ENCODE data around the gene TGOLN2. TPM values are rescaled to one million over a fixed set of nuclear protein-coding genes. Genes with fewer than 3 reads are reported as not detected.
A peak's percentile ranks its signal among the peaks of the same experiment; 100 is the strongest.
"Not testable (repeated sequence)": the region's sequence is repeated elsewhere in the genome, so short reads cannot be mapped to it uniquely, and the experiment has no call there.

The TGOLN2 gene
- 30.6 TPM for total RNA-seq

- FAIRE-seq (no peak), DNase-seq (ENCODE audit: low spot score in 2 of 2) (peak; percentile 78 to 92)
Measured at GRCh38 chr2:85327822-85328617, at the start of gene TGOLN2. TSS of gene TGOLN2 (minus strand) at chr2:85327989. CDS start at chr2:85327962, 27 bp downstream.

- FAIRE-seq (no peak), DNase-seq (ENCODE audit: low spot score in 2 of 2) (no peak)
Measured at GRCh38 chr2:85377083-85377482, 49.3 kb upstream of the TGOLN2 start.

- DNase-seq (ENCODE audit: low spot score in 2 of 2) (no peak), FAIRE-seq (no peak)
Measured at GRCh38 chr2:85376291-85377065, 48.7 kb upstream of the TGOLN2 start.

- FAIRE-seq (no peak), DNase-seq (ENCODE audit: low spot score in 2 of 2) (no peak)
Measured at GRCh38 chr2:85371045-85371444, 43.3 kb upstream of the TGOLN2 start.

- no peak for FAIRE-seq
- no peak for DNase-seq (ENCODE audit: low spot score in 2 of 2)
Measured at GRCh38 chr2:85369500-85369899, 41.7 kb upstream of the TGOLN2 start.

GRCh38 chr2:85368921-85369320 is 41.1 kb upstream of the TGOLN2 start:
- FAIRE-seq (no peak), DNase-seq (ENCODE audit: low spot score in 2 of 2) (no peak)

- FAIRE-seq (no peak), DNase-seq (ENCODE audit: low spot score in 2 of 2) (no peak)
Measured at GRCh38 chr2:85367180-85367579, 39.4 kb upstream of the TGOLN2 start.

GRCh38 chr2:85362653-85363387 is 35.0 kb upstream of the TGOLN2 start:
- not testable (repeated sequence) for DNase-seq (ENCODE audit: low spot score in 2 of 2); FAIRE-seq

- no peak for FAIRE-seq
- DNase-seq (ENCODE audit: low spot score in 2 of 2) = no peak
Measured at GRCh38 chr2:85357736-85358135, 29.9 kb upstream of the TGOLN2 start.

- DNase-seq (ENCODE audit: low spot score in 2 of 2) (no peak), FAIRE-seq (no peak)
Measured at GRCh38 chr2:85356186-85356585, 28.4 kb upstream of the TGOLN2 start.

GRCh38 chr2:85355521-85355920 is 27.7 kb upstream of the TGOLN2 start:
- FAIRE-seq (no peak), DNase-seq (ENCODE audit: low spot score in 2 of 2) (no peak)

- DNase-seq (ENCODE audit: low spot score in 2 of 2) (no peak), FAIRE-seq (no peak)
Measured at GRCh38 chr2:85355073-85355410, 27.3 kb upstream of the TGOLN2 start.

GRCh38 chr2:85354286-85355072 is 26.7 kb upstream of the TGOLN2 start, which contains the start of the genes ELMOD3 and RETSAT:
TSS of gene ELMOD3 (plus strand) at chr2:85354769. CDS start at chr2:85357199, 2,430 bp downstream.
TSS of gene RETSAT (minus strand) at chr2:85354528. CDS start at chr2:85354507, 21 bp downstream.
- DNase-seq (ENCODE audit: low spot score in 2 of 2) = peak; percentile 82 to 95
- FAIRE-seq = no peak

GRCh38 chr2:85353876-85354285 is 26.1 kb upstream of the TGOLN2 start:
- DNase-seq (ENCODE audit: low spot score in 2 of 2) (no peak), FAIRE-seq (no peak)

GRCh38 chr2:85347599-85347998 is 19.8 kb upstream of the TGOLN2 start:
- DNase-seq (ENCODE audit: low spot score in 2 of 2) = no peak
- FAIRE-seq = no peak

GRCh38 chr2:85344356-85344954 is 16.7 kb upstream of the TGOLN2 start:
- DNase-seq (ENCODE audit: low spot score in 2 of 2) (no peak), FAIRE-seq (no peak)

- DNase-seq (ENCODE audit: low spot score in 2 of 2); FAIRE-seq: not testable (repeated sequence)
Measured at GRCh38 chr2:85343207-85343895, 15.6 kb upstream of the TGOLN2 start.

GRCh38 chr2:85342156-85342555 is 14.4 kb upstream of the TGOLN2 start:
- FAIRE-seq (no peak), DNase-seq (ENCODE audit: low spot score in 2 of 2) (no peak)

Measured in frontal cortex (tissue), 4 donors.